Gastroesophageal sphincter (tissue), 3 donors: Measurements from ENCODE around the gene ARHGEF11.

ENCODE experiments used
- CTCF ChIP-seq, 4 experiments: fragments of 200-600 bp in 2 of 4; fragments of 450-650 bp in 2 of 4; sonication (generic) in 1 of 4; IDR thresholded peaks; one replicate each; pipeline ENCODE4 v1.5.1; 2017 to 2019; ENCODE audit warnings: antibody characterized with exemption in 4 of 4, mild to moderate bottlenecking in 2 of 4, moderate library complexity in 2 of 4
- EP300 ChIP-seq: sonication (generic); formaldehyde crosslinking; IDR thresholded peaks from one replicate; pipeline ENCODE4 v1.6.1; 2017; ENCODE audit warnings: antibody characterized with exemption, mild to moderate bottlenecking
- POLR2A ChIP-seq, 2 donors: fragments of 450-650 bp; IDR thresholded peaks; one replicate each; pipeline ENCODE4 v1.6.1; 2017; ENCODE audit warnings: antibody characterized with exemption in 2 of 2, mild to moderate bottlenecking in 2 of 2, moderate library complexity in 1 of 2

DNA sequence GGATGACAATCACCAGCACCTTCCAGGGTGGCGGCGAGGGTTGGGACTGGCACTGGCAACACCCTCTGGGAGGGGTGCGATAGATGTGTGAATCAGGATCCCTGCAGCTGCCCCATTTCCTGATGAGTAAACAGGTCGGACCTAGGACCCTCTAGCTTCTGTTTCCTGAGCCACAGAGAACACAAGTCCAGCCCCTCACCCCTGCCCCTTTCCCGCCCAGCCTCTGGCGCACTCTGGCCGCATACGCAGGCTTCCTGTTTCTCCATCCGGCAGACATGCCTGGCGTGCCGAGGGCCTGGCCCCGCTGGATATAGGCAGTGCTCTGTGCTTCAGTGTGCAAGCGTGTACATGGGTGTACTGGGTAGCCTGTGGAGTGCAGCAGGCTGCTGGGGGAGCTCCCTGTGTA, 147.4 kb downstream of the ARHGEF11 start:
- TF ChIP-seq POLR2A (IDR thresholded peaks at IDR 0.05): no peak
- no peak for TF ChIP-seq EP300
- no peak for TF ChIP-seq CTCF (IDR thresholded peaks at IDR 0.05)
